ENCODE results near the gene RASA4B.
"Not testable (repeated sequence)": the region's sequence is repeated elsewhere in the genome, so short reads cannot be mapped to it uniquely, and the experiment has no call there.

DNA sequence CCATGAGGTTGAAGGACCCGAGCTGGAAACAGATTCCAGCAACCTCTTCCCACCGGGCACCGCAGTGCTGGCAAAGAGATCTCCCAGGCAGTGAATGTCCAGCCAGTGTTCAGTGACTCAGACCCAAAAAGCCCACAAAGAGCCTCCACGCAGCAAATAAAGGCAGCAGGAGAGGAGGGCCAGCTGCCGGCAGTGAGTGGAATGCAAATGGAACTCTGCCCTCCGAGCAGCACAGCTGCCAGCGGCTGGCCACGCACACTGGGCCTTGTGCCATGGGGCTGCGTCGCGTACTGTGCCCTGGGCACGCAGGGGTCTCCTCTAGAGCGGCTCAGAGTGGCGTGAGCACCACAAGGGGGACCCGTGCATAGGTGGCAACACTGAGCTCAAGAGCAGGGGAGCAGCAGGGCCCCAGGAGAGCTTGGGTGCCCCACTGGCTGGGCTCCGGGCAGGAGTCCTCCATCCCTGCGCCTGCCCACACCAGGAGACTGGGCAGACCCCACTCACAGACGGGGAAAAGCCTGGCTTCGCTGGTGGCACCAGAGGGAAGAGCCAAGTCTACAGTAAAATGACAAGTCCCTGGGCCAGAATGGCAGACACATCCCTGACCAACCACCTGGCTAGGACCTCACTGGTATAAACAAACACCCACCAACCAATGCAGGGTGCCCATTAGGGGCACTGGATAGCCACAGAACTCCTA is 42.7 kb downstream of the RASA4B start:
- not testable (repeated sequence) for TF ChIP-seq EZH2 (IDR thresholded peaks at IDR 0.05; ENCODE audit: borderline replicate concordance)
- TF ChIP-seq, protein P1, sequence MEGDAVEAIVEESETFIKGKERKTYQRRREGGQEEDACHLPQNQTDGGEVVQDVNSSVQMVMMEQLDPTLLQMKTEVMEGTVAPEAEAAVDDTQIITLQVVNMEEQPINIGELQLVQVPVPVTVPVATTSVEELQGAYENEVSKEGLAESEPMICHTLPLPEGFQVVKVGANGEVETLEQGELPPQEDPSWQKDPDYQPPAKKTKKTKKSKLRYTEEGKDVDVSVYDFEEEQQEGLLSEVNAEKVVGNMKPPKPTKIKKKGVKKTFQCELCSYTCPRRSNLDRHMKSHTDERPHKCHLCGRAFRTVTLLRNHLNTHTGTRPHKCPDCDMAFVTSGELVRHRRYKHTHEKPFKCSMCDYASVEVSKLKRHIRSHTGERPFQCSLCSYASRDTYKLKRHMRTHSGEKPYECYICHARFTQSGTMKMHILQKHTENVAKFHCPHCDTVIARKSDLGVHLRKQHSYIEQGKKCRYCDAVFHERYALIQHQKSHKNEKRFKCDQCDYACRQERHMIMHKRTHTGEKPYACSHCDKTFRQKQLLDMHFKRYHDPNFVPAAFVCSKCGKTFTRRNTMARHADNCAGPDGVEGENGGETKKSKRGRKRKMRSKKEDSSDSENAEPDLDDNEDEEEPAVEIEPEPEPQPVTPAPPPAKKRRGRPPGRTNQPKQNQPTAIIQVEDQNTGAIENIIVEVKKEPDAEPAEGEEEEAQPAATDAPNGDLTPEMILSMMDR (IDR thresholded peaks at IDR 0.05; ENCODE audit: poor library complexity) = not testable (repeated sequence)
